Esophagus squamous epithelium (tissue), 5 donors: ENCODE results near the gene RAB3D. TPM values are rescaled to one million over a fixed set of nuclear protein-coding genes. Genes with fewer than 3 reads are reported as not detected.

Experiments
- DNase-seq: peaks from one replicate; lab custom pipeline; 2025; lab: John Stamatoyannopoulos, UW
- H3K27ac ChIP-seq, 4 donors: fragments of 200-600 bp; sonication (generic); one replicate each; pipeline ENCODE4 v1.5.1; 2016 to 2019; ENCODE audit warnings: mild to moderate bottlenecking in 1 of 4
- H3K27me3 ChIP-seq, 4 donors: fragments of 200-600 bp; sonication (generic); 1 replicate in 3 of 4; 2 replicates in 1 of 4; pipeline versions ENCODE4 v1.5.1 to v1.6.0; 2017 to 2021; ENCODE audit warnings: antibody characterized with exemption in 1 of 4
- H3K36me3 ChIP-seq, 3 donors: fragments of 200-600 bp; sonication (generic); one replicate each; pipeline ENCODE4 v1.5.1; 2016 to 2019
- H3K4me1 ChIP-seq, 3 donors: fragments of 200-600 bp; sonication (generic); one replicate each; pipeline ENCODE4 v1.5.1; 2017 to 2019
- H3K4me3 ChIP-seq, 4 donors: fragments of 200-600 bp; sonication (generic); 1 replicate in 3 of 4; 2 replicates in 1 of 4; pipeline ENCODE4 v1.5.1; 2016 to 2019; ENCODE audit warnings: mild to moderate bottlenecking in 2 of 4, moderate library complexity in 1 of 4
- H3K9me3 ChIP-seq, 3 donors: fragments of 200-600 bp; sonication (generic); one replicate each; pipeline ENCODE4 v1.5.1; 2016 to 2019
- CTCF ChIP-seq, 6 experiments: fragments of 450-650 bp in 4 of 6; fragments of 200-600 bp in 2 of 6; sonication (generic) in 2 of 6; IDR thresholded peaks; one replicate each; pipeline ENCODE4 v1.5.1; 2016 to 2019; ENCODE audit warnings: antibody characterized with exemption in 6 of 6, mild to moderate bottlenecking in 4 of 6, moderate library complexity in 4 of 6
- POLR2A ChIP-seq, 4 donors: fragments of 450-650 bp; IDR thresholded peaks; one replicate each; pipeline ENCODE4 v1.6.1; 2017; ENCODE audit warnings: antibody characterized with exemption in 4 of 4, mild to moderate bottlenecking in 4 of 4, moderate library complexity in 3 of 4
- WGBS, 2 donors: methylation state at CpG; one replicate each; pipeline ENCODE4 v1.1.5; 2018; 5-methylcytosine and 5-hydroxymethylcytosine counted together
- intact Hi-C: fragments of 100-400 bp; cut with DNase I; formaldehyde crosslinking; loops from one replicate; pipeline ENCODE4 v1.15.0; 2022
- total RNA-seq, 4 donors: library from RNA; depleted of rRNA; stranded (reverse); fragments of >200 nt; gene quantifications; one replicate each; pipeline ENCODE4 v1.1.0, GENCODE V29; 2016
- donor health status: DM: yes; HTN: yes; CAD: no.

RAB3D gene
- 10 to 100 TPM; 55.9 to 90.4 (median 73.8) TPM for total RNA-seq

- intact Hi-C loops = no loop called here
- TF ChIP-seq CTCF (IDR thresholded peaks at IDR 0.05) (no peak), POLR2A (IDR thresholded peaks at IDR 0.05) (peak in 2 of 4 donors; percentile 67 to 84)
Observed at GRCh38 chr19:11339254-11340098, at the start of gene RAB3D. TSS of gene RAB3D (minus strand) at chr19:11339657. CDS start at chr19:11337399, 2,258 bp downstream.

GRCh38 chr19:11387162-11388034, 47.9 kb upstream of the RAB3D start:
- DNase-seq = no peak
- H3K27ac ChIP-seq = peak overlapping the region in 1 of 4 donors; percentile 22
- WGBS, 2 donors = 63% methylated on average over 19 of the region's 19 CpGs
- H3K9me3 ChIP-seq = peaks cover 0 to 7% (median 0%) of the 10 kb centered on the region in 3 donors
- H3K36me3 ChIP-seq = no peaks in the 10 kb centered on the region
- H3K4me3 ChIP-seq = no peak overlapping the region
- TF ChIP-seq CTCF (IDR thresholded peaks at IDR 0.05) (no peak), POLR2A (IDR thresholded peaks at IDR 0.05) (no peak)
- H3K27me3 ChIP-seq = peaks cover 0 to 20% (median 2%) of the 10 kb centered on the region in 4 donors
- intact Hi-C loops = no loop called here
- peaks cover 9 to 21% (median 19%) of the 10 kb centered on the region in 3 donors for H3K4me1 ChIP-seq

More at GRCh38 chr19:11339254-11340098, at the start of gene RAB3D:
- H3K9me3 ChIP-seq = no peaks in the 10 kb centered on the region
- no peaks in the 10 kb centered on the region for H3K27me3 ChIP-seq
- peak within 1 kb of the TSS; percentile 91 to 95 (median 93) for H3K27ac ChIP-seq
- WGBS, 2 donors = 0 to 11% methylated on average over 2 to 18 of the region's 53 CpGs
- H3K36me3 ChIP-seq = peaks cover 26 to 52% (median 26%) of the 10 kb centered on the region in 3 donors
- DNase-seq = peak; percentile 51
- peaks cover 27 to 57% (median 29%) of the 10 kb centered on the region in 3 donors for H3K4me1 ChIP-seq
- peak within 1 kb of the TSS; percentile 80 to 98 (median 86) for H3K4me3 ChIP-seq

DNA sequence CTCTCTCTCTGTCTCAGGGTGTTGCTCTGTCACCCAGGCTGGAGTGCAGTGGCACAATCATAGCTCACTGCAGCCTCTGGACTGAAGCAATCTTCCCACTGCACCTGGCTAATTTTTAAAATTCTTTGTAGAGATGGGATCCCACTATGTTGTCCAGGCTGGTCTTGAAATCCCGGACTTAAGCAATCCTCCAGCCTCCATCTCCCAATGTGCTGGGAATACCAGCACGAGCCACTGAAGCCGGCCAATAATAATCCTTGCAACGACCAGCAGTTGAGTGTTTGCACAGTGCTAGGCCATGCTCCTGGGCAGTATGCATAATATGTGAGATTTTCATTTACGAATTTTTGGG, 45.3 kb upstream of the RAB3D start:
- Histone ChIP-seq H3K36me3 (no peaks in the 10 kb centered on the region), H3K9me3 (no peaks in the 10 kb centered on the region), H3K4me3 (no peak overlapping the region), H3K27me3 (peaks cover 0 to 30% (median 2%) of the 10 kb centered on the region in 4 donors), H3K4me1 (peaks cover 18 to 44% (median 36%) of the 10 kb centered on the region in 3 donors), H3K27ac (no peak overlapping the region)
- 85 to 92% methylated on average over 4 to 5 of the region's 5 CpGs for WGBS, 2 donors
- TF ChIP-seq POLR2A (IDR thresholded peaks at IDR 0.05) = no peak
- no peak for TF ChIP-seq CTCF (IDR thresholded peaks at IDR 0.05)
- DNase-seq = no peak
- intact Hi-C loops = loop anchor here (5.0 kb wide), 1 partner anchor 87 kb away; the partner anchor contains the start of gene TSPAN16

DNA sequence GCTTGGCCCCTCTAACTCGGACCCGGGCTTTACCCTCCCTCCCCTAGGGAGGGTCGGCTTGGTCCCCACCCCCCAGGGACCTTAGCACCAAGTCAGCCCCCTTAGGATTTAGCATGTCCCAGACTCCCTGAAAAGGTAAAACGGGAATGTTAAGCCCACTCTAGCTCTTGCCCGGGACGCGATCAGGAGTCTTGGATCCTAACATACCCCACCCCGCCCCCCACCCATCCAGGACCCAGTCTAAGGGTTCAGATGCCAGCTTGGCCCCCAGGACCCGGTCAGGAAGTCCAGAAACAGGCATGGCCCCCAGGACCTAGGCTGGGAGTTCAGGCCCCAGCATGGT, 44.2 kb upstream of the RAB3D start:
- Histone ChIP-seq H3K27me3 (peaks cover 0 to 30% (median 2%) of the 10 kb centered on the region in 4 donors), H3K27ac (peak overlapping the region in 1 of 4 donors; percentile 39), H3K36me3 (no peaks in the 10 kb centered on the region), H3K4me1 (peaks cover 20 to 49% (median 36%) of the 10 kb centered on the region in 3 donors), H3K9me3 (no peaks in the 10 kb centered on the region), H3K4me3 (peak overlapping the region in 3 of 4 donors; percentile 27 to 49 (median 40))
- intact Hi-C loops = loop anchor here (5.0 kb wide), 1 partner anchor 86 kb away; the partner anchor contains the start of gene TSPAN16
- TF ChIP-seq CTCF (IDR thresholded peaks at IDR 0.05) (no peak), POLR2A (IDR thresholded peaks at IDR 0.05) (no peak)
- 0% methylated on average over 4 of the region's 9 CpGs; no CpG with 5 or more reads in 1 of the 2 donors for WGBS, 2 donors
- no peak for DNase-seq
